Measurements from ENCODE around the gene GTF3C5.
A peak's percentile ranks its signal among the peaks of the same experiment; 100 is the strongest.

The GTF3C5 gene

GRCh38 chr9:133094842-133095393, 64.1 kb downstream of the GTF3C5 start:
- no peak for DNase-seq

- DNase-seq, result no peak
These were observed 67.4 kb downstream of the GTF3C5 start for GRCh38 chr9:133098104-133098754.

GRCh38 chr9:133098871-133099270, 68.1 kb downstream of the GTF3C5 start:
- DNase-seq, result no peak

- no peak for DNase-seq
These were observed 69.1 kb downstream of the GTF3C5 start for GRCh38 chr9:133099726-133100505.

GRCh38 chr9:133100506-133101355, 69.9 kb downstream of the GTF3C5 start:
- no peak for DNase-seq

GRCh38 chr9:133101356-133102189, 70.8 kb downstream of the GTF3C5 start:
- DNase-seq, result no peak

GRCh38 chr9:133102190-133103021, 71.6 kb downstream of the GTF3C5 start:
- no peak for DNase-seq

- peak; percentile 49 for DNase-seq
These were observed 72.6 kb downstream of the GTF3C5 start for GRCh38 chr9:133103183-133103986.

GRCh38 chr9:133103987-133104505, 73.2 kb downstream of the GTF3C5 start:
- no peak for DNase-seq

- DNase-seq, result no peak
These were observed 74.1 kb downstream of the GTF3C5 start for GRCh38 chr9:133104718-133105460.

- DNase-seq, result no peak
These were observed 74.6 kb downstream of the GTF3C5 start for GRCh38 chr9:133105461-133105770.

- no peak for DNase-seq
These were observed 75.9 kb downstream of the GTF3C5 start for GRCh38 chr9:133106511-133107244.

- no peak for DNase-seq
These were observed 76.5 kb downstream of the GTF3C5 start for GRCh38 chr9:133107245-133107722.
